GM18511 (cell line): ENCODE data around the gene CENPP.

Experiments
- ATAC-seq: cut with Tn5 transposase; IDR thresholded peaks from one replicate; pipeline ENCODE4 v1.9.1; 2021; ENCODE audit warnings: mild to moderate bottlenecking, moderate library complexity; ENCODE audit not compliant: unreplicated experiment

Gene CENPP

GRCh38 chr9:92631452-92632343 is 305.9 kb downstream of the CENPP start:
- ATAC-seq: no peak

DNA sequence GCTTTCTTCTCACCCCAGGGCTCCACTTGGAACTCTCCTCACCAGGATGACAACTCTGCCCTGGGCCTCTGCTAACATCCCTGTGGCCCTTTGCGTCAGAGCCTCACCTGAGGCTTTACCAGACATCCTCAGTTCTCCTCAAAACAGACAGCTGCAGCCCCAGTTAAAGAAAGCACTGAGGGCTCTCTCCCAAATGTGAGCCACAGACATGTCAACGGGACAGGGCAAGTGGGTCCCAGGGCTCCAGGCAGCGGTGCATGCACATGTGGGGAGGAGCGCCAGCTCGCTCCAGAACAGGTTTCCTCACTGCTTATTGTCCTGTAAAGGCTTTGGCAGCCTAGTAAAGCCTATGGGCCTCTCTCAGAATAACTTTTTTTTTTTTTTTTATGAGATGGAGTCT is 306.9 kb downstream of the CENPP start:
- ATAC-seq: no peak

DNA sequence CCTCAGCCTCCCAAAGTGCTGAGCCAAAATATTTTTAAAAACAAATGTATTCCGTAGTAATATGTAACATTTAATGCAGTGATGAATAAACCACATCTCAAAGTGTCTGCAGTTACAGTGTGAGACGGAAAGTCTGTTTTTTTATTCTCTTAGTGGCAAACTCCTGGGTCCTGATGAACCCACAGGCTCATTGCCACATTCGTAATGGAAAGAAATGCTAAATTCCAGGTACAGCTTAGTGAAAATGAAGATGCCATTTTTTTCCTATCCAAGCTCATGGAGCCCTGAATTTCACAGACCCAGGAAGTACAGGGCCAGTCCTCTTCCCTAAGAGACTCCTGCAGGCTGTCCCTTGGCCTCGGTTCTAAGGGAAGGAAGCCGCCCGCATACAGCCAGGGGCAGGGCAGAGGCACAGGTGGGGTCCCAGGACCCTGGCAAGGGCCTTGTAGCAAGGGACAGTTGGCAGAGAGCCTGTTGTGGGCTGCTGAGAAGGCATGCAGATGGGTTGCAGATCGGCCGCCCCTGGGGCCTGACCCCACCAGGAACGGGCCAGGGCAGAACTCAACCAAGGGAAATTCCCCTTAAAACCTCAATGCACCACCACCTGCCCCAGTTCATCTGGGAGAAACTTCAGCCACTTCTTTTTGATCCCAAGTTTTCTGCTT is 308.0 kb downstream of the CENPP start:
- ATAC-seq: no peak

GRCh38 chr9:92634712-92635605 is 309.2 kb downstream of the CENPP start:
- ATAC-seq: no peak

DNA sequence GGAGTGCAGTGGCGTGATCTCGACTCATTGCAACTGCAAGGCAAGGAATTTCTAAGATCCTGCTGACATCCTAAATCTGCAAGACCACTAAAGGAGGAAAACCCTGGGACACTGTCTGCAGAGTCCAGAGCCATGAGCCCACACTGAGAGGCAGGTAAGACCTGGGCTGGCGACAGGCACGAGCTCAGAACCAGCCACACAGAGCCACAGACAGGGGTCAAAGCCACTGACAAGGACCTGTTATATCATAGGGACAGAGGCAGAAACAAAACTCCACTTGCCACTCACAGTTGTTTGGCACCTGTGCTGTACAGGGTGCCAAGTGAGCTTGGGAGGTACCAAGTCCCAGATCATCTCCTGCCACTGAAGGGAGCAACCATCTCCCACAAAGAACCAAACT is 310.0 kb downstream of the CENPP start:
- no peak for ATAC-seq

DNA sequence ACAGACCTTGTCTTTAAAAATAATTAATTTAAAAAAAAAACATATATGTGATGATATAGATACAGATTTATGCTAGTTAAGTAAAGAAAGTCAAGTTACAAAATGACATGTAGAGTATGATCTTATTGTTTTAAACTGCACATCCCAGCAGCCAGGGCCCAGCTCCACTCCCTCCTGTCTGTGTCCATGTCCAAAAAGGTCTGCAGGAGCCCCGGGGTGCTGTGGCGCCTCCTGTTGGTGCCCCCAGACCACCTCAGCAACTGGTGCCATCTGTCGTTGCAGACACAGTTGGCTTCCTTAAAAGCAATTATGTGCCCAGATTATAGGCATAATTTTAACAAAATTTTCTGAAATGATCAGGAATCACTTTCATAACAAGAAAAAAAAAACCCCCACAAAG is 310.9 kb downstream of the CENPP start:
- no peak for ATAC-seq

DNA sequence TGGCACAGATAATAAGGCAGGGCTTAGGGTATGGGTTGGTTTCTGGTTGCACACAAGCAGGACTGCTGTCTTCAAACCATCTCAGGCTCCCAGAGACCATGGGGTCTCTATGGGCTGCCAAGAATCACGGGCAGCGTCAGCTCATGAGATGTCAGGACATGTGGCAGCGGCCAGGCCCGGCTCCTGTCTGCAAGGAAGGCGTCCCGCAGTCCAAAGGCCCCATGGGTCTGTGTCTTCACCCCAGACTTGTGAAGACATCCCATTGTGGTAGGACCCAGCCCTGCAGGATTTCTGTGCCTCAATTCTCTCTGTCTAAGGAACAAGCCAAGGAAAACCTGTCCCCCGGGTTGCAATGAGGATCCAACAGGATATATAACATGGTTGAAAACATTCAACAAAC is 311.6 kb downstream of the CENPP start:
- no peak for ATAC-seq

DNA sequence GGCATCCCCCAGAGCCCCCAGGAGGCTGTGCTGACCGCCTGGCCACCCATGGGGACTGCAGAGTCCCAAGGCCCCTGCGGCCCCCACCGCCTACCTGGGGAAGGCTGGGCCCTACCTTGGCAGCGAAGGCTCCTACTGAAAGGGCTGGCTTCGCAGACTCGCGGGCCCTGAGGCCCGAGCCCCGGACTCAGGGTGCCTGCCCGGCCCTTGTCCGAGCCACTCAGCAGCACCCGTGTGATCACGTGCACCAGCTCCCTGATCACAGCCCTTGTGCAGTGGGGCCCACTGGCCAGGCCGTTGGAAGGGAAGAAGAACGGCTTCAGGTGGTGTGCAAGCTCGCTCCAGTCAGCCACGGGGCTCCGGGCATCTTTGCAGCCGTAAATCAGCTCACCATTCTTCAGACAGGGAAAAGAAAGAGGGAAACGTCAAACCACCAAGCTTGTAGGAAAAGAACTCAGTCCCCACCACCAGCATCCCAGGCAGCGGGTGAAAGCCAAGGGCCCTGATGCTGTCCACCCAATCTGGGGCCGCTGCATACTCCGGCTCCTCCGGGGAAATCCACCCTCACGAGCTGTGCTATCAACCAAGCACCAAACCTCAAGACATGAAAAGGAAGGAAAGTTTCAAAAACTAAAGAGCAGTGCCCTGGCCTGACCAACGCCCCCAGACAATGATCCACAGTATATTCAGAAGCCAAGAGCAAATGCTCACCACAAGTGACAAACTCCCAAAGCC is 312.3 kb downstream of the CENPP start:
- no peak for ATAC-seq

GRCh38 chr9:92638621-92639101 is 312.9 kb downstream of the CENPP start:
- ATAC-seq: no peak

GRCh38 chr9:92639124-92639523 is 313.4 kb downstream of the CENPP start:
- no peak for ATAC-seq

- no peak for ATAC-seq
Measured at GRCh38 chr9:92639791-92640271, 314.1 kb downstream of the CENPP start.

- no peak for ATAC-seq
Measured at GRCh38 chr9:92640398-92641091, 314.8 kb downstream of the CENPP start.

DNA sequence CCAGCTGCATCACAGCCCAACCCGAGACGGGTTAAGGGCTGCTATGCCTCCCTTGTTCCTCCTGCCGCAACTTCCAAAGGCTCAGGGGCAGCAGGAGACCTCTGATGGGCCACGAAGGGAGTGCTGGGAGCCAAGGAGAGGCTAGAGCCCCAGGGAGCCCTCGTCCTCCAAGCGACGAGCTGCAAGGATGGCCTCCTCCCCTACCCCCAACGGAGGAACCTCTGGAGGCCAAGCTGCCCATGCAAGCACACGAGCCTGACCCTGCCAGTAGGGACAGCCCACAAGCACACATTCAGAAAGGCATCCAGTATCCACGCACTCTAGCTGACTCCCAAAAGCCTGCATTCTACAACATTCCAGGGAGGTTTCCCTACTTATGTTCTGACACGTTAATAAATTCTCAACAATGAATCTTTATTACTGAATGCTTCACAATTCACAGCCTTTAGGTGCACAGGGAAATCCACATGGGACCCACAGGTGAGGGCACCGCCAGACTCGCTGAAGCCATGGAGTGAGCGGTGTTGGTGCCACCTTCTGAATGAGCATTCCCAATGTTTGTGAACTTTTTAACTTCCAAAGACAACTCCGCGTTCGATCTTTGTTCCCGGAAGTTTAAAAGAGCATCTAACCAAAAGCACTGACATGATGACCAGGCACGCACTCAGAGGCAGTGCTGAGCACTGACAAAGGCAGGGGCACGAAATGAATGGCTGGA is 315.5 kb downstream of the CENPP start:
- ATAC-seq: no peak

- no peak for ATAC-seq
Measured at GRCh38 chr9:92642041-92642451, 316.3 kb downstream of the CENPP start.

GRCh38 chr9:92642564-92642963 is 316.8 kb downstream of the CENPP start:
- ATAC-seq: no peak

DNA sequence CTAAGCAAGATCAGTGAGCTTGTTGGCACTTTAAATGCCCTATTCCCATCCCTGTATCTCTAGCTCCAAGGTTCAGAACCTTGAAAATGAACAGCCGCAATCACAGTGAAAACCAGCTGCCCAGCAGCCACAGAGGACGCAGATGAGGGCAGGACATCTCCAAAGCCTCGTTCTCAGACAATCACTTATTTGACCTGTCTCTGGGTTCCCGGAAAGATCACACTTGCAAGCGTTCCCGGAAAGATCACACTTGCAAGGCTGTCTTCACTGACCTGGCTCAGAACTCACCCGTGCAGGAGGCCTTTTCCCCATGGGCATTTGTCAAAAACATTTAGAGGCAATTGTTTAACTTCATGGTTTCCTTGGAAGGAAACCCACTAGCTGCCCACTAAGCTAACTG is 318.5 kb downstream of the CENPP start:
- ATAC-seq: no peak

- ATAC-seq: no peak
Measured at GRCh38 chr9:92645041-92645440, 319.3 kb downstream of the CENPP start.

DNA sequence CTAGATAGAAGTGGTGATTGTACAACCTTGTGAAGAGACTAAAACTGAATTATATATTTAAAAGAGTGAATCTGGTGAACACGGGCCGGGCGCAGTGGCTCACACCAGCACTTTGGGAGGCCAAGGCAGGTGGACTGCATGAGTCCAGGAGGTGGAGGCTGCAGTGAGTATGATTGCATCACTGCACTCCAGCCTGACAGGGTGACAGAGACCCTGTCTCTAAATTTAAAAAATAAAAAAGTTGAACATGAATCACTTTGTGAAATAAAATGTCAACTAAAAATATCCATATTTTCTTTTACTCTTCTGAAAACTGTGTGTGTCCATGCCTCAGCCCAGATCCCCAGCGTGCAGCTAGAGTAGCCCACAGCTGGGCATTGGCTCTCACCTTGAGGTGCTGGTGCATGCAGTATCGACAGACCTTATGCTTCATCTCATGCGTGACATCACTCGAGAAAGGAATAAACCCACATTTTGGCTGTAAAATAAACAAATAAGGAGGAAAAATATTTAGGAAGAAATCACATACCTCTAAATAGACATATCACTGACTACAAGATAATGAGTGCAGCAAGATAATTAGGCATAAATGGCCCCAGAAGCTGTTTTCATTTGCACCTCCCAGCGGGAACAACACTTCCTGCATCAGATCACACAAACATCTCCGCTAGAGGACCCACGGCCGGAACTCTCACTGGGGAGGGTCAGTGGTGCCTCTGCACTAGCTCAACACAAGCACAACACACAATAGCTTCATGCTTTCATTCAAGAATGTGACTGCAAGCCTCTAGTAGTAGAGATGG is 322.1 kb downstream of the CENPP start:
- no peak for ATAC-seq
